K562 (cell line): Measurements from ENCODE around the gene SCPEP1.

Source experiments
- BRF1 ChIP-seq: IDR thresholded peaks from 3 replicates; pipeline ENCODE4 v1.6.1; 2011; ENCODE audit warnings: borderline replicate concordance, mild to moderate bottlenecking; ENCODE audit not compliant: insufficient read length; ENCODE audit errors: extremely low read depth
- ELF4 ChIP-seq: fragments of 450-650 bp; formaldehyde crosslinking; IDR thresholded peaks from 2 replicates; pipeline ENCODE4 v1.4.0; 2022; ENCODE audit warnings: missing genetic modification characterization
- OTX1 ChIP-seq: fragments of 450-650 bp; formaldehyde crosslinking; IDR thresholded peaks from 2 replicates; pipeline ENCODE4 v1.4.0; 2022; ENCODE audit warnings: mild to moderate bottlenecking
- SMARCC2 ChIP-seq: fragments of 450-650 bp; IDR thresholded peaks from 2 replicates; pipeline ENCODE4 v1.6.1; 2017; ENCODE audit warnings: antibody characterized with exemption, moderate library complexity, mild to moderate bottlenecking, low read depth
- ZNF76 ChIP-seq: fragments of 250-450 bp; sonication (Bioruptor Pico); IDR thresholded peaks from 2 replicates; pipeline ENCODE4 v1.4.0; 2020; ENCODE audit warnings: mild to moderate bottlenecking, moderate library complexity, borderline replicate concordance
- TF ChIP-seq, protein P1 (sequence below): fragments of 250-450 bp; sonication (Bioruptor Pico); IDR thresholded peaks from 2 replicates; pipeline ENCODE4 v1.5.0; 2021

DNA sequence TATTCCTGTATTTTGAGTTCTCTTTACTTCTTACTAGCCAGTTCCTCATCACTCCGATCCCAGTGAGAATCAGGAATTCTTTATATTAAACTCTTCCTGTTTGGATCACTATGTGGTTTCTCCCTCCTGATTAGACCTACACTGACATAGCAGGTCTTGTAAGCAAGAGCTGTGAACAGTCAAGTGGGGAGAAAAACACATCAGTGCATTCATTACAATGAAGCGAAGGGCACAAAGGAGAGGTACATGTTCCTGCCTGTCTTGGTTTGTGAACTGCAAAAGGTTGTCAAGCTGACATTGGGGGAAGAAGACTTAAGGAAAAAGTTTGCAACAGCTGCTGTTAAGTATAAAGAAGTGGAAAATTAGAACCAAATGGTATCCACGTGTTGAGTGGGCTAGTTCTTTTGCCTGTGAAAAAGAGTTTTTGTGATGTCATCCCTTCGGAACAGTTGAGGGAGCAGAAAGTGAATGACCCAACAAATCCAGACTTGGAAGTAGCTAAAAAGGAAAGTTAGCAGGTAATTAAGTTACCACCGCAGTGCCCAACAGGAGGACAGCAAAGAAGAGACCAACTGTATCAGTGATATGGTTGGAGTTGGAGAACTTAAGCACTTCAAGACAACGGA lies 41.1 kb upstream of the SCPEP1 start:
- TF ChIP-seq OTX1 (no peak), SMARCC2 (no peak), BRF1 (no peak), ZNF76 (CRISPR knock-in tag) (no peak), ELF4 (CRISPR knock-in tag) (no peak)
- TF ChIP-seq, protein P1, sequence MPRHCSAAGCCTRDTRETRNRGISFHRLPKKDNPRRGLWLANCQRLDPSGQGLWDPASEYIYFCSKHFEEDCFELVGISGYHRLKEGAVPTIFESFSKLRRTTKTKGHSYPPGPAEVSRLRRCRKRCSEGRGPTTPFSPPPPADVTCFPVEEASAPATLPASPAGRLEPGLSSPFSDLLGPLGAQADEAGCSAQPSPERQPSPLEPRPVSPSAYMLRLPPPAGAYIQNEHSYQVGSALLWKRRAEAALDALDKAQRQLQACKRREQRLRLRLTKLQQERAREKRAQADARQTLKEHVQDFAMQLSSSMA (CRISPR knock-in tag), result no peak
